ENCODE results near the gene AKAP9.
"Not testable (repeated sequence)": the region's sequence is repeated elsewhere in the genome, so short reads cannot be mapped to it uniquely, and the experiment has no call there.

Gene AKAP9

GRCh38 chr7:92135052-92135889, 194.6 kb downstream of the AKAP9 start:
- Histone ChIP-seq H3K36me3 (ENCODE audit: low read length) (peaks cover 18% of the 10 kb centered on the region), H3K9me3 (ENCODE audit: insufficient read depth, low read length) (no peaks in the 10 kb centered on the region), H3F3A (ENCODE audit: insufficient read depth) (peaks cover 17% of the 10 kb centered on the region; the same call in 1 of the 2 replicates), H3K9ac (ENCODE audit: low read length) (peak overlapping the region; percentile 86), H3K4me2 (ENCODE audit: low read depth, low read length, poor library complexity, severe bottlenecking) (peak overlapping the region; percentile 83), H3K27ac (ENCODE audit: low read depth, low read length) (peak overlapping the region; percentile 89), H3K27me3 (ENCODE audit: low read length) (no peaks in the 10 kb centered on the region), H3K4me3 (ENCODE audit: insufficient read depth, low read length, poor library complexity, severe bottlenecking) (peak overlapping the region; percentile 87), H4K20me1 (ENCODE audit: low read depth, low read length) (peaks cover 28% of the 10 kb centered on the region), H3K9me2 (replicated peaks; ENCODE audit: insufficient read depth, low read length) (no peaks in the 10 kb centered on the region), H3K79me2 (ENCODE audit: insufficient read depth, low read length) (peaks cover 40% of the 10 kb centered on the region), H2AFZ (ENCODE audit: low read depth, low read length, severe bottlenecking) (peak overlapping the region; percentile 46)
- TF ChIP-seq EZH2phosphoT487 (conservative IDR thresholded peaks at IDR 0.05; ENCODE audit: low read length), result no peak
- TF ChIP-seq CTCF (IDR thresholded peaks at IDR 0.05; ENCODE audit: insufficient read depth, low read length, poor library complexity, severe bottlenecking), result no peak

GRCh38 chr7:92137557-92137956, 196.9 kb downstream of the AKAP9 start:
- Histone ChIP-seq H3K9me2 (replicated peaks; ENCODE audit: insufficient read depth, low read length) (no peaks in the 10 kb centered on the region), H2AFZ (ENCODE audit: low read depth, low read length, severe bottlenecking) (no peak overlapping the region), H3K27ac (ENCODE audit: low read depth, low read length) (no peak overlapping the region), H3K4me2 (ENCODE audit: low read depth, low read length, poor library complexity, severe bottlenecking) (no peak overlapping the region), H3K79me2 (ENCODE audit: insufficient read depth, low read length) (peaks cover 17% of the 10 kb centered on the region), H3K36me3 (ENCODE audit: low read length) (no peaks in the 10 kb centered on the region), H3K9me3 (ENCODE audit: insufficient read depth, low read length) (no peaks in the 10 kb centered on the region), H4K20me1 (ENCODE audit: low read depth, low read length) (peaks cover 5% of the 10 kb centered on the region), H3K27me3 (ENCODE audit: low read length) (no peaks in the 10 kb centered on the region), H3K9ac (ENCODE audit: low read length) (no peak overlapping the region), H3K4me3 (ENCODE audit: insufficient read depth, low read length, poor library complexity, severe bottlenecking) (no peak overlapping the region), H3F3A (ENCODE audit: insufficient read depth) (no peaks in the 10 kb centered on the region; the same call in 1 of the 2 replicates)
- TF ChIP-seq CTCF (IDR thresholded peaks at IDR 0.05; ENCODE audit: insufficient read depth, low read length, poor library complexity, severe bottlenecking) (no peak), EZH2phosphoT487 (conservative IDR thresholded peaks at IDR 0.05; ENCODE audit: low read length) (no peak)

GRCh38 chr7:92141161-92141560, 200.5 kb downstream of the AKAP9 start:
- Histone ChIP-seq H3K9ac (ENCODE audit: low read length) (no peak overlapping the region), H3K27me3 (ENCODE audit: low read length) (no peaks in the 10 kb centered on the region), H2AFZ (ENCODE audit: low read depth, low read length, severe bottlenecking) (no peak overlapping the region), H4K20me1 (ENCODE audit: low read depth, low read length) (no peaks in the 10 kb centered on the region), H3K9me3 (ENCODE audit: insufficient read depth, low read length) (no peaks in the 10 kb centered on the region), H3K4me3 (ENCODE audit: insufficient read depth, low read length, poor library complexity, severe bottlenecking) (no peak overlapping the region), H3K36me3 (ENCODE audit: low read length) (no peaks in the 10 kb centered on the region), H3K27ac (ENCODE audit: low read depth, low read length) (no peak overlapping the region), H3K79me2 (ENCODE audit: insufficient read depth, low read length) (no peaks in the 10 kb centered on the region), H3F3A (ENCODE audit: insufficient read depth) (no peaks in the 10 kb centered on the region; the same call in 1 of the 2 replicates), H3K4me2 (ENCODE audit: low read depth, low read length, poor library complexity, severe bottlenecking) (no peak overlapping the region), H3K9me2 (replicated peaks; ENCODE audit: insufficient read depth, low read length) (no peaks in the 10 kb centered on the region)
- no peak for TF ChIP-seq CTCF (IDR thresholded peaks at IDR 0.05; ENCODE audit: insufficient read depth, low read length, poor library complexity, severe bottlenecking)
- TF ChIP-seq EZH2phosphoT487 (conservative IDR thresholded peaks at IDR 0.05; ENCODE audit: low read length), result no peak

- H3K4me3 ChIP-seq (ENCODE audit: insufficient read depth, low read length, poor library complexity, severe bottlenecking); H3F3A ChIP-seq (ENCODE audit: insufficient read depth); H3K9me3 ChIP-seq (ENCODE audit: insufficient read depth, low read length); H3K79me2 ChIP-seq (ENCODE audit: insufficient read depth, low read length); H4K20me1 ChIP-seq (ENCODE audit: low read depth, low read length); H3K36me3 ChIP-seq (ENCODE audit: low read length); H3K9ac ChIP-seq (ENCODE audit: low read length); H3K9me2 ChIP-seq (replicated peaks; ENCODE audit: insufficient read depth, low read length); H3K27ac ChIP-seq (ENCODE audit: low read depth, low read length); H3K27me3 ChIP-seq (ENCODE audit: low read length); H3K4me2 ChIP-seq (ENCODE audit: low read depth, low read length, poor library complexity, severe bottlenecking); H2AFZ ChIP-seq (ENCODE audit: low read depth, low read length, severe bottlenecking): not testable (repeated sequence)
Measured at GRCh38 chr7:92142791-92143190, 202.1 kb downstream of the AKAP9 start.

- H3K9me3 ChIP-seq (ENCODE audit: insufficient read depth, low read length); H3K9ac ChIP-seq (ENCODE audit: low read length); H2AFZ ChIP-seq (ENCODE audit: low read depth, low read length, severe bottlenecking); H4K20me1 ChIP-seq (ENCODE audit: low read depth, low read length); H3K4me3 ChIP-seq (ENCODE audit: insufficient read depth, low read length, poor library complexity, severe bottlenecking); H3K79me2 ChIP-seq (ENCODE audit: insufficient read depth, low read length); H3K36me3 ChIP-seq (ENCODE audit: low read length); H3K27ac ChIP-seq (ENCODE audit: low read depth, low read length); H3K27me3 ChIP-seq (ENCODE audit: low read length); H3F3A ChIP-seq (ENCODE audit: insufficient read depth); H3K4me2 ChIP-seq (ENCODE audit: low read depth, low read length, poor library complexity, severe bottlenecking); H3K9me2 ChIP-seq (replicated peaks; ENCODE audit: insufficient read depth, low read length): not testable (repeated sequence)
Measured at GRCh38 chr7:92143192-92143880, 202.7 kb downstream of the AKAP9 start.
